Neutrophil (primary cell): ENCODE measurements around the gene WDTC1.

Experiments
- H3K27ac ChIP-seq: fragments of 200-600 bp; sonication (generic); 2 replicates; pipeline ENCODE4 v1.5.1; 2016; ENCODE audit warnings: mild to moderate bottlenecking, moderate library complexity
- H3K27me3 ChIP-seq: fragments of 200-600 bp; sonication (generic); 2 replicates; pipeline ENCODE4 v1.6.0; 2016; ENCODE audit warnings: mild to moderate bottlenecking
- H3K36me3 ChIP-seq: fragments of 200-600 bp; sonication (generic); 2 replicates; pipeline ENCODE4 v1.5.1; 2017
- H3K4me1 ChIP-seq, 2 experiments: fragments of 200-600 bp in 1 of 2; sonication (generic) in 1 of 2; 1 replicate in 1 of 2; 2 replicates in 1 of 2; pipeline versions ENCODE4 v1.5.1 to v1.6.1; 2013 to 2016; ENCODE audit warnings: low read depth in 1 of 2, low read length in 1 of 2, mild to moderate bottlenecking in 1 of 2, moderate library complexity in 1 of 2; ENCODE audit not compliant: control insufficient read depth in 1 of 2, insufficient read depth in 1 of 2
- H3K4me3 ChIP-seq, 2 experiments: fragments of 200-600 bp in 1 of 2; sonication (generic) in 1 of 2; 1 replicate in 1 of 2; 2 replicates in 1 of 2; pipeline ENCODE4 v1.5.1; 2013 to 2016; ENCODE audit warnings: low read depth in 1 of 2, low read length in 1 of 2, mild to moderate bottlenecking in 1 of 2, moderate library complexity in 1 of 2
- H3K9me3 ChIP-seq: fragments of 200-600 bp; sonication (generic); 2 replicates; pipeline ENCODE4 v1.5.1; 2016
- CTCF ChIP-seq: fragments of 200-600 bp; sonication (generic); IDR thresholded peaks from 2 replicates; pipeline ENCODE4 v1.5.1; 2016; ENCODE audit warnings: antibody characterized with exemption

Gene WDTC1

GRCh38 chr1:27348861-27349783 is 114.7 kb downstream of the WDTC1 start:
- Histone ChIP-seq H3K27ac (peak overlapping the region; percentile 50), H3K4me1 (peaks cover 13 to 24% of the 10 kb centered on the region in 2 experiments), H3K27me3 (no peaks in the 10 kb centered on the region), H3K4me3 (peak overlapping the region in 1 of 2 experiments; percentile 40), H3K36me3 (peaks cover 75% of the 10 kb centered on the region), H3K9me3 (no peaks in the 10 kb centered on the region)
- no peak for TF ChIP-seq CTCF

GRCh38 chr1:27349784-27350662 is 115.6 kb downstream of the WDTC1 start:
- TF ChIP-seq CTCF: no peak
- Histone ChIP-seq H3K4me1 (peaks cover 4 to 15% of the 10 kb centered on the region in 2 experiments), H3K4me3 (peak overlapping the region in 1 of 2 experiments; percentile 40), H3K27me3 (no peaks in the 10 kb centered on the region), H3K27ac (no peak overlapping the region), H3K9me3 (no peaks in the 10 kb centered on the region), H3K36me3 (peaks cover 76% of the 10 kb centered on the region)

- Histone ChIP-seq H3K9me3 (no peaks in the 10 kb centered on the region), H3K36me3 (peaks cover 80% of the 10 kb centered on the region), H3K4me3 (no peak overlapping the region), H3K27ac (no peak overlapping the region), H3K4me1 (peaks cover 0 to 13% of the 10 kb centered on the region in 2 experiments), H3K27me3 (no peaks in the 10 kb centered on the region)
- no peak for TF ChIP-seq CTCF
These were observed 116.5 kb downstream of the WDTC1 start for GRCh38 chr1:27350663-27351540.

- no peak for TF ChIP-seq CTCF
- H3K36me3 ChIP-seq: peaks cover 75% of the 10 kb centered on the region
These were observed 117.2 kb downstream of the WDTC1 start for GRCh38 chr1:27351541-27352107.

More at GRCh38 chr1:27351541-27352107, 117.2 kb downstream of the WDTC1 start:
- Histone ChIP-seq H3K4me1 (peaks cover under 1 to 20% of the 10 kb centered on the region in 2 experiments), H3K27me3 (no peaks in the 10 kb centered on the region), H3K4me3 (no peak overlapping the region), H3K9me3 (no peaks in the 10 kb centered on the region), H3K27ac (no peak overlapping the region)
